Vagina (tissue), 2 donors: ENCODE data around the gene IL1F10.

Experiments
- CTCF ChIP-seq, 3 experiments: fragments of 450-650 bp in 2 of 3; fragments of 200-600 bp in 1 of 3; sonication (generic) in 1 of 3; IDR thresholded peaks; one replicate each; pipeline ENCODE4 v1.5.1; 2017 to 2019; ENCODE audit warnings: antibody characterized with exemption in 3 of 3, mild to moderate bottlenecking in 2 of 3, moderate library complexity in 2 of 3
- POLR2A ChIP-seq, 2 donors: fragments of 450-650 bp; IDR thresholded peaks; one replicate each; pipeline ENCODE4 v1.6.1; 2017; ENCODE audit warnings: antibody characterized with exemption in 2 of 2, mild to moderate bottlenecking in 2 of 2, moderate library complexity in 2 of 2

GRCh38 chr2:113118263-113118657 lies 50.5 kb downstream of the IL1F10 start:
- TF ChIP-seq POLR2A (IDR thresholded peaks at IDR 0.05) (no peak), CTCF (IDR thresholded peaks at IDR 0.05) (no peak)
